Tibial nerve (tissue), 4 donors: ENCODE results near the gene CTNNA2.

Experiments
- CTCF ChIP-seq, 5 experiments: fragments of 200-600 bp in 3 of 5; fragments of 450-650 bp in 2 of 5; sonication (generic) in 3 of 5; IDR thresholded peaks; one replicate each; pipeline ENCODE4 v1.5.1; 2016 to 2019; ENCODE audit warnings: antibody characterized with exemption in 5 of 5, mild to moderate bottlenecking in 3 of 5, moderate library complexity in 2 of 5
- EP300 ChIP-seq, 2 donors: sonication (generic); formaldehyde crosslinking; IDR thresholded peaks; one replicate each; pipeline ENCODE4 v1.6.1; 2017; ENCODE audit warnings: antibody characterized with exemption in 2 of 2, mild to moderate bottlenecking in 1 of 2
- POLR2A ChIP-seq, 2 donors: fragments of 450-650 bp; IDR thresholded peaks; one replicate each; pipeline ENCODE4 v1.6.1; 2017; ENCODE audit warnings: antibody characterized with exemption in 2 of 2, mild to moderate bottlenecking in 2 of 2, moderate library complexity in 2 of 2

- TF ChIP-seq CTCF (IDR thresholded peaks at IDR 0.05) (no peak), POLR2A (IDR thresholded peaks at IDR 0.05) (no peak), EP300 (IDR thresholded peaks at IDR 0.05) (no peak)
Observed at GRCh38 chr2:80007777-80008503, 495.1 kb downstream of the CTNNA2 start.
